GM23338 (cell line): ENCODE measurements around the gene DENND5A. TPM values are rescaled to one million over a fixed set of nuclear protein-coding genes. Genes with fewer than 3 reads are reported as not detected.

Experiments
- ATAC-seq: fragments of 200-7000 bp; cut with Tn5 transposase; 3 replicates; pipeline ENCODE4 v1.9.1; 2020
- DNase-seq: peaks from one replicate; pipeline ENCODE4 v3.0.0-alpha.2; 2015; ENCODE audit warnings: low spot score
- H2AFZ ChIP-seq: fragments of 200-600 bp; sonication (generic); 2 replicates; pipeline ENCODE4 v1.8.0; 2016; ENCODE audit warnings: antibody characterized with exemption, mild to moderate bottlenecking, moderate library complexity
- H3F3A ChIP-seq: fragments of 200-600 bp; sonication (generic); replicated peaks from 2 replicates; pipeline ENCODE4 v1.8.0; 2017; ENCODE audit warnings: antibody characterized with exemption, mixed run types, low read depth
- H3K27ac ChIP-seq: fragments of 200-600 bp; sonication (generic); 2 replicates; pipeline ENCODE4 v1.6.1; 2016; ENCODE audit warnings: low read depth
- H3K27me3 ChIP-seq: fragments of 200-600 bp; sonication (generic); 2 replicates; pipeline ENCODE4 v1.8.0; 2016; ENCODE audit warnings: mild to moderate bottlenecking, mixed run types, moderate library complexity; ENCODE audit not compliant: insufficient read depth
- H3K36me3 ChIP-seq: fragments of 200-600 bp; sonication (generic); 2 replicates; pipeline ENCODE4 v1.8.0; 2016; ENCODE audit warnings: mild to moderate bottlenecking; ENCODE audit not compliant: insufficient read depth
- H3K4me1 ChIP-seq: fragments of 200-600 bp; sonication (generic); 2 replicates; pipeline ENCODE4 v1.8.0; 2016; ENCODE audit warnings: mild to moderate bottlenecking, moderate library complexity; ENCODE audit not compliant: insufficient read depth
- H3K4me2 ChIP-seq: fragments of 200-600 bp; sonication (generic); 2 replicates; pipeline ENCODE4 v1.7.1; 2017; ENCODE audit warnings: mixed run types
- H3K4me3 ChIP-seq: fragments of 200-600 bp; sonication (generic); 2 replicates; pipeline ENCODE4 v1.6.1; 2016; ENCODE audit warnings: mixed run types
- H3K79me2 ChIP-seq: fragments of 200-600 bp; sonication (generic); replicated peaks from 2 replicates; pipeline ENCODE4 v1.8.0; 2017; ENCODE audit warnings: mild to moderate bottlenecking; ENCODE audit not compliant: insufficient read depth
- H3K9me2 ChIP-seq: fragments of 200-600 bp; sonication (generic); 2 replicates; pipeline ENCODE4 v1.8.0; 2017; ENCODE audit not compliant: insufficient read depth
- H4K20me1 ChIP-seq: fragments of 200-600 bp; sonication (generic); replicated peaks from 2 replicates; pipeline ENCODE4 v1.8.0; 2017; ENCODE audit warnings: mild to moderate bottlenecking; ENCODE audit not compliant: insufficient read depth
- H3K27ac Mint-ChIP-seq: 2 replicates; pipeline ENCODE4 v1.8.0; 2020; ENCODE audit warnings: inconsistent platforms, mild to moderate bottlenecking, moderate library complexity, mixed read lengths
- H3K27me3 Mint-ChIP-seq: 3 replicates; pipeline ENCODE4 v1.8.0; 2022; ENCODE audit warnings: low read depth, mild to moderate bottlenecking, moderate library complexity, mixed read lengths, inconsistent platforms; ENCODE audit not compliant: insufficient read depth, poor library complexity
- H3K36me3 Mint-ChIP-seq: 3 replicates; pipeline ENCODE4 v1.8.0; 2021; ENCODE audit warnings: low read depth, mild to moderate bottlenecking, inconsistent platforms, moderate library complexity, mixed read lengths
- H3K4me1 Mint-ChIP-seq: 3 replicates; pipeline ENCODE4 v1.8.0; 2020; ENCODE audit warnings: mild to moderate bottlenecking, inconsistent platforms, mixed read lengths
- H3K4me3 Mint-ChIP-seq: 3 replicates; pipeline ENCODE4 v1.8.0; 2021; ENCODE audit warnings: moderate library complexity, mild to moderate bottlenecking, inconsistent platforms, mixed read lengths
- H3K9me3 Mint-ChIP-seq: 3 replicates; pipeline ENCODE4 v1.8.0; 2020; ENCODE audit warnings: moderate library complexity, mild to moderate bottlenecking, inconsistent platforms, mixed read lengths
- CREB1 ChIP-seq: fragments of 250-450 bp; sonication (Bioruptor Pico); IDR thresholded peaks from 2 replicates; pipeline ENCODE4 v1.5.0; 2020; ENCODE audit warnings: low read depth, mild to moderate bottlenecking, moderate library complexity
- EZH2 ChIP-seq: fragments of 200-600 bp; sonication (generic); IDR thresholded peaks from one replicate; pipeline ENCODE4 v1.8.0; 2017; ENCODE audit warnings: antibody characterized with exemption, mild to moderate bottlenecking, low read depth; ENCODE audit not compliant: unreplicated experiment
- EZH2phosphoT487 ChIP-seq: fragments of 200-600 bp; sonication (generic); IDR thresholded peaks from one replicate; pipeline ENCODE4 v1.8.1; 2018; ENCODE audit warnings: antibody characterized with exemption; ENCODE audit not compliant: unreplicated experiment
- NANOG ChIP-seq: IDR thresholded peaks from 2 replicates; pipeline ENCODE4 v1.6.1; 2016; ENCODE audit warnings: antibody characterized with exemption, borderline replicate concordance
- POLR2AphosphoS5 ChIP-seq: IDR thresholded peaks from 2 replicates; pipeline ENCODE4 v1.6.1; 2016; ENCODE audit warnings: antibody characterized with exemption, low read depth
- STAT1 ChIP-seq: IDR thresholded peaks from one replicate; pipeline ENCODE4 v1.6.1; 2016; ENCODE audit warnings: antibody characterized with exemption; ENCODE audit not compliant: unreplicated experiment
- ZNF114 ChIP-seq: fragments of 250-450 bp; sonication (Bioruptor Pico); IDR thresholded peaks from 2 replicates; pipeline ENCODE4 v1.5.0; 2020; ENCODE audit warnings: mild to moderate bottlenecking, moderate library complexity
- ZNF331 ChIP-seq: fragments of 250-450 bp; sonication (Bioruptor Pico); IDR thresholded peaks from 2 replicates; pipeline ENCODE4 v1.5.0; 2020; ENCODE audit warnings: low read depth, mild to moderate bottlenecking, moderate library complexity
- polyA plus RNA-seq: library from polyadenylated mRNA; unstranded; fragments of >200 nt; fragmentation: Nextera tagmentation; extraction: Ambion mirVana; gene quantifications from 2 replicates; pipeline ENCODE4 v1.2.1, GENCODE V29; 2016
- total RNA-seq: library from RNA; depleted of rRNA; stranded (reverse); fragments of >200 nt; shearing (Covaris generic); gene quantifications from 2 replicates; pipeline ENCODE4 v1.2.3, GENCODE V29; 2014
- TF ChIP-seq, protein P1 (sequence below), 2 experiments: fragments of 200-600 bp in 1 of 2; sonication (generic) in 1 of 2; conservative IDR thresholded peaks; 2 replicates each; pipeline versions ENCODE4 v1.5.1 to v1.6.1; 2016 to 2017; ENCODE audit warnings: antibody characterized with exemption in 2 of 2, low read depth in 2 of 2, mild to moderate bottlenecking in 2 of 2, moderate library complexity in 1 of 2
- TF ChIP-seq, protein P2 (sequence below): IDR thresholded peaks from 2 replicates; pipeline ENCODE4 v1.6.1; 2016; ENCODE audit warnings: antibody characterized with exemption
- TF ChIP-seq, protein P3 (sequence below): fragments of 250-450 bp; sonication (Bioruptor Pico); IDR thresholded peaks from 2 replicates; pipeline ENCODE4 v1.5.0; 2020; ENCODE audit warnings: mild to moderate bottlenecking, moderate library complexity

Gene DENND5A
- total and polyA plus RNA-seq, 2 experiments from 2014 or later: 28.1 to 56.3 TPM

DNA sequence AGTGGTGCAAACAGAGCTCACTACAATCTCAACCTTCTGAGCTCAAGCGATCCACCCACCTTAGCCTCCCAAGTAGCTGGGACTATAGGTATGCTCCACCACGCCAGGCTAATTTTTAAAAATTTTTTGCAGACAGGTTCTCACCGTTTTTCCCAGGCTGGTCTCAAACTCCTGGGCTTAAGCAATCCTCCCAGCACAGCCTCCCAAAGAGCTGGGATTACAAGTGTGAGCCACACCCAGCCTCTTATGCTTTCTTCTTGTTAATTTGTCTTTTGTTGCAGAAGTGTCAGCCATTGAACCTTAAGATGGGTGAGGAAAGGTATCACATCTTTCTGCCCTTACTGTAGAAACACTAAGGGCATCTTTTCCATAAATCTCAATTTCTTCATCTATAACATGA, 34.9 kb downstream of the DENND5A start (continued):
- TF ChIP-seq, protein P1, sequence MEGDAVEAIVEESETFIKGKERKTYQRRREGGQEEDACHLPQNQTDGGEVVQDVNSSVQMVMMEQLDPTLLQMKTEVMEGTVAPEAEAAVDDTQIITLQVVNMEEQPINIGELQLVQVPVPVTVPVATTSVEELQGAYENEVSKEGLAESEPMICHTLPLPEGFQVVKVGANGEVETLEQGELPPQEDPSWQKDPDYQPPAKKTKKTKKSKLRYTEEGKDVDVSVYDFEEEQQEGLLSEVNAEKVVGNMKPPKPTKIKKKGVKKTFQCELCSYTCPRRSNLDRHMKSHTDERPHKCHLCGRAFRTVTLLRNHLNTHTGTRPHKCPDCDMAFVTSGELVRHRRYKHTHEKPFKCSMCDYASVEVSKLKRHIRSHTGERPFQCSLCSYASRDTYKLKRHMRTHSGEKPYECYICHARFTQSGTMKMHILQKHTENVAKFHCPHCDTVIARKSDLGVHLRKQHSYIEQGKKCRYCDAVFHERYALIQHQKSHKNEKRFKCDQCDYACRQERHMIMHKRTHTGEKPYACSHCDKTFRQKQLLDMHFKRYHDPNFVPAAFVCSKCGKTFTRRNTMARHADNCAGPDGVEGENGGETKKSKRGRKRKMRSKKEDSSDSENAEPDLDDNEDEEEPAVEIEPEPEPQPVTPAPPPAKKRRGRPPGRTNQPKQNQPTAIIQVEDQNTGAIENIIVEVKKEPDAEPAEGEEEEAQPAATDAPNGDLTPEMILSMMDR (conservative IDR thresholded peaks at IDR 0.05; ENCODE audit: low read depth in 2 of 2): no peak
- TF ChIP-seq, protein P2, sequence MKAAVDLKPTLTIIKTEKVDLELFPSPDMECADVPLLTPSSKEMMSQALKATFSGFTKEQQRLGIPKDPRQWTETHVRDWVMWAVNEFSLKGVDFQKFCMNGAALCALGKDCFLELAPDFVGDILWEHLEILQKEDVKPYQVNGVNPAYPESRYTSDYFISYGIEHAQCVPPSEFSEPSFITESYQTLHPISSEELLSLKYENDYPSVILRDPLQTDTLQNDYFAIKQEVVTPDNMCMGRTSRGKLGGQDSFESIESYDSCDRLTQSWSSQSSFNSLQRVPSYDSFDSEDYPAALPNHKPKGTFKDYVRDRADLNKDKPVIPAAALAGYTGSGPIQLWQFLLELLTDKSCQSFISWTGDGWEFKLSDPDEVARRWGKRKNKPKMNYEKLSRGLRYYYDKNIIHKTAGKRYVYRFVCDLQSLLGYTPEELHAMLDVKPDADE: no peak
- TF ChIP-seq ZNF114 (CRISPR knock-in tag) (no peak), EZH2 (no peak), CREB1 (CRISPR knock-in tag) (no peak), EZH2phosphoT487 (no peak), NANOG (no peak), STAT1 (no peak), ZNF331 (no peak)

DNA sequence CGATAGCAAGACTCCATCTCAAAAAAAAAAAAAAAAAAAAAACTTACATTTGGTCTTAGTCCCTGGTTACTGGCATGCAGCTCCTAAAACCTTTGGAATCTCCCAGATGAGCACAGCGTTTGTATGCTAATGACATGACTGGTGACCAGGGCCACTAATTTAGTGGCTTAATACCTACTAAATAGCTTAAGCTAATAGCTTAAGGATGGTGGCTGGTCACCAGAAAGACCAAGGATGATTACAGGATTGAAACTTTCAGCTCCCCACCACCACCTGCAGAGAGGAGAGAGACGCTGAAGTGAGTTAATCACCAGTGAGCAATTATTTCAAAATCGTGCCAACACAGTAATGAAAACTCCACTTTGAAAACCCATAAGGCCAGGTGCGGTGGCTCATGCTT, 37.1 kb downstream of the DENND5A start:
- Histone ChIP-seq H3K27ac (no peak overlapping the region), H3K4me2 (no peak overlapping the region; the same call in 1 of the 2 replicates), H4K20me1 (peaks cover 32% of the 10 kb centered on the region), H3F3A (no peaks in the 10 kb centered on the region), H3K36me3 (no peaks in the 10 kb centered on the region), H3K4me1 (peaks cover 33% of the 10 kb centered on the region), H2AFZ (no peak overlapping the region), H3K79me2 (peaks cover 89% of the 10 kb centered on the region), H3K9me2 (no peaks in the 10 kb centered on the region), H3K27me3 (peaks cover 26% of the 10 kb centered on the region), H3K4me3 (no peak overlapping the region)
- H3K27ac Mint-ChIP-seq: no peak overlapping the region
- no peaks in the 10 kb centered on the region for H3K36me3 Mint-ChIP-seq
- no peak overlapping the region for H3K4me3 Mint-ChIP-seq
- TF ChIP-seq ZNF331 (no peak), ZNF114 (CRISPR knock-in tag) (no peak), CREB1 (CRISPR knock-in tag) (no peak), POLR2AphosphoS5 (no peak), EZH2 (no peak)
- TF ChIP-seq, protein P3, sequence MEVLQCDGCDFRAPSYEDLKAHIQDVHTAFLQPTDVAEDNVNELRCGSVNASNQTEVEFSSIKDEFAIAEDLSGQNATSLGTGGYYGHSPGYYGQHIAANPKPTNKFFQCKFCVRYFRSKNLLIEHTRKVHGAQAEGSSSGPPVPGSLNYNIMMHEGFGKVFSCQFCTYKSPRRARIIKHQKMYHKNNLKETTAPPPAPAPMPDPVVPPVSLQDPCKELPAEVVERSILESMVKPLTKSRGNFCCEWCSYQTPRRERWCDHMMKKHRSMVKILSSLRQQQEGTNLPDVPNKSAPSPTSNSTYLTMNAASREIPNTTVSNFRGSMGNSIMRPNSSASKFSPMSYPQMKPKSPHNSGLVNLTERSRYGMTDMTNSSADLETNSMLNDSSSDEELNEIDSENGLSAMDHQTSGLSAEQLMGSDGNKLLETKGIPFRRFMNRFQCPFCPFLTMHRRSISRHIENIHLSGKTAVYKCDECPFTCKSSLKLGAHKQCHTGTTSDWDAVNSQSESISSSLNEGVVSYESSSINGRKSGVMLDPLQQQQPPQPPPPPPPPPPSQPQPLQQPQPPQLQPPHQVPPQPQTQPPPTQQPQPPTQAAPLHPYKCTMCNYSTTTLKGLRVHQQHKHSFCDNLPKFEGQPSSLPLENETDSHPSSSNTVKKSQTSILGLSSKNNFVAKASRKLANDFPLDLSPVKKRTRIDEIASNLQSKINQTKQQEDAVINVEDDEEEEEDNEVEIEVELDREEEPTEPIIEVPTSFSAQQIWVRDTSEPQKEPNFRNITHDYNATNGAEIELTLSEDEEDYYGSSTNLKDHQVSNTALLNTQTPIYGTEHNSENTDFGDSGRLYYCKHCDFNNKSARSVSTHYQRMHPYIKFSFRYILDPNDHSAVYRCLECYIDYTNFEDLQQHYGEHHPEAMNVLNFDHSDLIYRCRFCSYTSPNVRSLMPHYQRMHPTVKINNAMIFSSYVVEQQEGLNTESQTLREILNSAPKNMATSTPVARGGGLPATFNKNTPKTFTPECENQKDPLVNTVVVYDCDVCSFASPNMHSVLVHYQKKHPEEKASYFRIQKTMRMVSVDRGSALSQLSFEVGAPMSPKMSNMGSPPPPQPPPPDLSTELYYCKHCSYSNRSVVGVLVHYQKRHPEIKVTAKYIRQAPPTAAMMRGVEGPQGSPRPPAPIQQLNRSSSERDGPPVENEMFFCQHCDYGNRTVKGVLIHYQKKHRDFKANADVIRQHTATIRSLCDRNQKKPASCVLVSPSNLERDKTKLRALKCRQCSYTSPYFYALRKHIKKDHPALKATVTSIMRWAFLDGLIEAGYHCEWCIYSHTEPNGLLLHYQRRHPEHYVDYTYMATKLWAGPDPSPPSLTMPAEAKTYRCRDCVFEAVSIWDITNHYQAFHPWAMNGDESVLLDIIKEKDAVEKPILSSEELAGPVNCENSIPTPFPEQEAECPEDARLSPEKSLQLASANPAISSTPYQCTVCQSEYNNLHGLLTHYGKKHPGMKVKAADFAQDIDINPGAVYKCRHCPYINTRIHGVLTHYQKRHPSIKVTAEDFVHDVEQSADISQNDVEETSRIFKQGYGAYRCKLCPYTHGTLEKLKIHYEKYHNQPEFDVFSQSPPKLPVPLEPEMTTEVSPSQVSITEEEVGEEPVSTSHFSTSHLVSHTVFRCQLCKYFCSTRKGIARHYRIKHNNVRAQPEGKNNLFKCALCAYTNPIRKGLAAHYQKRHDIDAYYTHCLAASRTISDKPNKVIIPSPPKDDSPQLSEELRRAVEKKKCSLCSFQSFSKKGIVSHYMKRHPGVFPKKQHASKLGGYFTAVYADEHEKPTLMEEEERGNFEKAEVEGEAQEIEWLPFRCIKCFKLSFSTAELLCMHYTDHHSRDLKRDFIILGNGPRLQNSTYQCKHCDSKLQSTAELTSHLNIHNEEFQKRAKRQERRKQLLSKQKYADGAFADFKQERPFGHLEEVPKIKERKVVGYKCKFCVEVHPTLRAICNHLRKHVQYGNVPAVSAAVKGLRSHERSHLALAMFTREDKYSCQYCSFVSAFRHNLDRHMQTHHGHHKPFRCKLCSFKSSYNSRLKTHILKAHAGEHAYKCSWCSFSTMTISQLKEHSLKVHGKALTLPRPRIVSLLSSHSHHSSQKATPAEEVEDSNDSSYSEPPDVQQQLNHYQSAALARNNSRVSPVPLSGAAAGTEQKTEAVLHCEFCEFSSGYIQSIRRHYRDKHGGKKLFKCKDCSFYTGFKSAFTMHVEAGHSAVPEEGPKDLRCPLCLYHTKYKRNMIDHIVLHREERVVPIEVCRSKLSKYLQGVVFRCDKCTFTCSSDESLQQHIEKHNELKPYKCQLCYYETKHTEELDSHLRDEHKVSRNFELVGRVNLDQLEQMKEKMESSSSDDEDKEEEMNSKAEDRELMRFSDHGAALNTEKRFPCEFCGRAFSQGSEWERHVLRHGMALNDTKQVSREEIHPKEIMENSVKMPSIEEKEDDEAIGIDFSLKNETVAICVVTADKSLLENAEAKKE (CRISPR knock-in tag): no peak
- peaks cover 44% of the 10 kb centered on the region for H3K4me1 Mint-ChIP-seq
- H3K27me3 Mint-ChIP-seq: peaks cover 30% of the 10 kb centered on the region
- ATAC-seq (no peak), DNase-seq (peak; percentile 30)
- H3K9me3 Mint-ChIP-seq: no peaks in the 10 kb centered on the region
